ENCODE results near the gene FANCG. TPM values are rescaled to one million over a fixed set of nuclear protein-coding genes. Genes with fewer than 3 reads are reported as not detected.

The FANCG gene
- total RNA-seq, 1 experiment from 2014 or later = 46.2 TPM

DNA sequence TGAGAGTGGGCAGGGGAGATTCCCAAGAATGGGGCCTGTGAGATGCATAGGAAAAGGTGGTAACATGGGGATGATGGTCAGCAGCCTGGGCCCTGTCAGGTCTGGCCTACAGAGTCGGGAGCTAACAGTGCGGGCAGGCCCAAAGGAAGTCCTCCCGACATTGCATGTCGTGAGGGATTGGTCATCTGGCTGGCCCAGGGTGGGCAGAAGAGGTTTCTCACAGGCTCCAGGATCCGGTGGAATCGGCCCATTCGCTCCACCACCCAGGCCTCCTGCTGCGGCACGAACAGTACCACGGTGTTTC, 22.7 kb upstream of the FANCG start:
- H3K4me1 Mint-ChIP-seq (ENCODE audit: low read depth, unreplicated experiment) = peaks cover 8% of the 10 kb centered on the region
- DNase-seq = no peak
- CTCF ChIA-PET = no interaction called here
- peak overlapping the region; percentile 85 for H3K4me3 Mint-ChIP-seq (ENCODE audit: low read depth, unreplicated experiment)
- intact Hi-C loops (cut with micrococcal nuclease; ENCODE audit: unreplicated experiment) = no loop called here
- peak overlapping the region; percentile 93 for H3K27ac Mint-ChIP-seq (ENCODE audit: unreplicated experiment)
- H3K27me3 Mint-ChIP-seq (ENCODE audit: unreplicated experiment) = no peaks in the 10 kb centered on the region
- H3K36me3 Mint-ChIP-seq (ENCODE audit: insufficient read depth, unreplicated experiment) = peaks cover 49% of the 10 kb centered on the region
- TF ChIP-seq, protein P1, sequence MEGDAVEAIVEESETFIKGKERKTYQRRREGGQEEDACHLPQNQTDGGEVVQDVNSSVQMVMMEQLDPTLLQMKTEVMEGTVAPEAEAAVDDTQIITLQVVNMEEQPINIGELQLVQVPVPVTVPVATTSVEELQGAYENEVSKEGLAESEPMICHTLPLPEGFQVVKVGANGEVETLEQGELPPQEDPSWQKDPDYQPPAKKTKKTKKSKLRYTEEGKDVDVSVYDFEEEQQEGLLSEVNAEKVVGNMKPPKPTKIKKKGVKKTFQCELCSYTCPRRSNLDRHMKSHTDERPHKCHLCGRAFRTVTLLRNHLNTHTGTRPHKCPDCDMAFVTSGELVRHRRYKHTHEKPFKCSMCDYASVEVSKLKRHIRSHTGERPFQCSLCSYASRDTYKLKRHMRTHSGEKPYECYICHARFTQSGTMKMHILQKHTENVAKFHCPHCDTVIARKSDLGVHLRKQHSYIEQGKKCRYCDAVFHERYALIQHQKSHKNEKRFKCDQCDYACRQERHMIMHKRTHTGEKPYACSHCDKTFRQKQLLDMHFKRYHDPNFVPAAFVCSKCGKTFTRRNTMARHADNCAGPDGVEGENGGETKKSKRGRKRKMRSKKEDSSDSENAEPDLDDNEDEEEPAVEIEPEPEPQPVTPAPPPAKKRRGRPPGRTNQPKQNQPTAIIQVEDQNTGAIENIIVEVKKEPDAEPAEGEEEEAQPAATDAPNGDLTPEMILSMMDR (IDR thresholded peaks at IDR 0.05; ENCODE audit: unreplicated experiment) = no peak
- no peaks in the 10 kb centered on the region for H3K9me3 Mint-ChIP-seq (ENCODE audit: low read depth, unreplicated experiment)
- BruUV-seq (replicated peaks) = no TSS peak

- no TSS peak for BruUV-seq (replicated peaks)
- CTCF ChIA-PET = no interaction called here
- Mint-ChIP-seq H3K4me1 (ENCODE audit: low read depth, unreplicated experiment) (no peaks in the 10 kb centered on the region), H3K27ac (ENCODE audit: unreplicated experiment) (peak overlapping the region; percentile 64), H3K36me3 (ENCODE audit: insufficient read depth, unreplicated experiment) (peaks cover 42% of the 10 kb centered on the region), H3K4me3 (ENCODE audit: low read depth, unreplicated experiment) (no peak overlapping the region), H3K9me3 (ENCODE audit: low read depth, unreplicated experiment) (no peaks in the 10 kb centered on the region), H3K27me3 (ENCODE audit: unreplicated experiment) (no peaks in the 10 kb centered on the region)
- DNase-seq = no peak
- TF ChIP-seq, protein P1 (IDR thresholded peaks at IDR 0.05; ENCODE audit: unreplicated experiment) = no peak
- intact Hi-C loops (cut with micrococcal nuclease; ENCODE audit: unreplicated experiment) = no loop called here
Observed at GRCh38 chr9:35097573-35097972, 17.8 kb upstream of the FANCG start.

- Mint-ChIP-seq H3K27ac (ENCODE audit: unreplicated experiment) (peak within 1 kb of the TSS; percentile 73), H3K27me3 (ENCODE audit: unreplicated experiment) (no peaks in the 10 kb centered on the region), H3K36me3 (ENCODE audit: insufficient read depth, unreplicated experiment) (peaks cover 35% of the 10 kb centered on the region), H3K4me3 (ENCODE audit: low read depth, unreplicated experiment) (peak within 1 kb of the TSS; percentile 74), H3K9me3 (ENCODE audit: low read depth, unreplicated experiment) (no peaks in the 10 kb centered on the region), H3K4me1 (ENCODE audit: low read depth, unreplicated experiment) (no peaks in the 10 kb centered on the region)
- CTCF ChIA-PET = interaction anchor here (0.8 to 0.9 kb wide), 2 partner anchors 24 to 109 kb away, joined by 3 read pairs; partner anchors contain the start of gene VCP
- TSS peak; percentile 73 for BruUV-seq (replicated peaks)
- peak; percentile 88 for DNase-seq
- intact Hi-C loops (cut with micrococcal nuclease; ENCODE audit: unreplicated experiment) = no loop called here
- TF ChIP-seq, protein P1 (IDR thresholded peaks at IDR 0.05; ENCODE audit: unreplicated experiment) = peak; percentile 8
Observed at GRCh38 chr9:35096035-35096849, 16.5 kb upstream of the FANCG start, which contains the start of gene PIGO. Gene PIGO, minus strand, starts transcription at chr9:35096591. Its CDS starts 1,026 bp downstream, at chr9:35095565.

GRCh38 chr9:35091536-35091935, 11.8 kb upstream of the FANCG start:
- no peak for DNase-seq
- intact Hi-C loops (cut with micrococcal nuclease; ENCODE audit: unreplicated experiment) = no loop called here
- CTCF ChIA-PET = interaction anchor here (0.6 kb wide), 1 partner anchor 20 kb away, joined by 3 read pairs; no protein-coding TSS in a partner anchor
- no peaks in the 10 kb centered on the region for H3K4me1 Mint-ChIP-seq (ENCODE audit: low read depth, unreplicated experiment)
- H3K9me3 Mint-ChIP-seq (ENCODE audit: low read depth, unreplicated experiment) = no peaks in the 10 kb centered on the region
- BruUV-seq (replicated peaks) = no TSS peak
- TF ChIP-seq, protein P1 (IDR thresholded peaks at IDR 0.05; ENCODE audit: unreplicated experiment) = no peak
- no peaks in the 10 kb centered on the region for H3K27me3 Mint-ChIP-seq (ENCODE audit: unreplicated experiment)
- H3K4me3 Mint-ChIP-seq (ENCODE audit: low read depth, unreplicated experiment) = no peak overlapping the region
- no peak overlapping the region for H3K27ac Mint-ChIP-seq (ENCODE audit: unreplicated experiment)
- H3K36me3 Mint-ChIP-seq (ENCODE audit: insufficient read depth, unreplicated experiment) = peaks cover 19% of the 10 kb centered on the region

All from Calu3 (cell line).